GM18505 (cell line): ENCODE results near the gene MXRA8.

Experiments
- ATAC-seq: cut with Tn5 transposase; IDR thresholded peaks from one replicate; pipeline ENCODE4 v1.9.1; 2021; ENCODE audit not compliant: unreplicated experiment
- POLR2A ChIP-seq: IDR thresholded peaks from 4 replicates; pipeline ENCODE4 v1.6.1; 2011; ENCODE audit warnings: borderline replicate concordance; ENCODE audit not compliant: insufficient read depth, insufficient read length; ENCODE audit errors: extremely low read depth

The MXRA8 gene

GRCh38 chr1:1353389-1354151, 4.8 kb downstream of the MXRA8 start:
- no peak for TF ChIP-seq POLR2A
- no peak for ATAC-seq

- ATAC-seq = no peak
- TF ChIP-seq POLR2A = no peak
These were observed 5.5 kb downstream of the MXRA8 start for GRCh38 chr1:1352786-1353388.

- ATAC-seq = no peak
- no peak for TF ChIP-seq POLR2A
These were observed 6.6 kb downstream of the MXRA8 start for GRCh38 chr1:1351511-1352427.

GRCh38 chr1:1349256-1350012, 8.9 kb downstream of the MXRA8 start, which contains the start of gene DVL1:
Gene DVL1 (minus strand): TSS chr1:1349418. CDS start chr1:1349065, 353 bp downstream.
- peak; percentile 67 for TF ChIP-seq POLR2A

GRCh38 chr1:1348420-1349255, 9.7 kb downstream of the MXRA8 start:
- no peak for TF ChIP-seq POLR2A
- peak; percentile 37 for ATAC-seq

More at GRCh38 chr1:1349256-1350012, 8.9 kb downstream of the MXRA8 start, which contains the start of gene DVL1:
- ATAC-seq = peak; percentile 58

GRCh38 chr1:1347663-1348419, 10.5 kb downstream of the MXRA8 start:
- no peak for ATAC-seq
- no peak for TF ChIP-seq POLR2A

- ATAC-seq = no peak
- no peak for TF ChIP-seq POLR2A
These were observed 11.2 kb downstream of the MXRA8 start for GRCh38 chr1:1347026-1347595.

GRCh38 chr1:1346501-1346890, 11.9 kb downstream of the MXRA8 start:
- no peak for TF ChIP-seq POLR2A
- ATAC-seq = no peak

GRCh38 chr1:1345860-1346500, 12.4 kb downstream of the MXRA8 start:
- ATAC-seq = no peak
- no peak for TF ChIP-seq POLR2A

GRCh38 chr1:1345384-1345783, 13.0 kb downstream of the MXRA8 start:
- ATAC-seq = no peak
- TF ChIP-seq POLR2A = no peak
